Endodermal cell (in vitro differentiated cells): ENCODE measurements around the gene COL27A1. TPM values are rescaled to one million over a fixed set of nuclear protein-coding genes. Genes with fewer than 3 reads are reported as not detected.
A peak's percentile ranks its signal among the peaks of the same experiment; 100 is the strongest.

Source experiments
- DNase-seq: peaks from one replicate; pipeline ENCODE4 v3.0.0-alpha.2; 2017
- H3K27ac ChIP-seq: 2 replicates; pipeline ENCODE4 v1.5.1; 2013; ENCODE audit warnings: mild to moderate bottlenecking, low read depth, low read length, moderate library complexity
- H3K27me3 ChIP-seq: 2 replicates; pipeline ENCODE4 v1.6.1; 2013; ENCODE audit warnings: mild to moderate bottlenecking, low read length, moderate library complexity; ENCODE audit not compliant: insufficient read depth, control insufficient read depth, poor library complexity, severe bottlenecking
- H3K36me3 ChIP-seq: 2 replicates; pipeline ENCODE4 v1.7.0; 2013; ENCODE audit warnings: mild to moderate bottlenecking, low read length, moderate library complexity; ENCODE audit not compliant: control insufficient read depth, insufficient read depth
- H3K4me1 ChIP-seq: one replicate; pipeline ENCODE4 v1.7.0; 2013; ENCODE audit warnings: low read length; ENCODE audit not compliant: control insufficient read depth, insufficient read depth
- H3K4me3 ChIP-seq: 2 replicates; pipeline ENCODE4 v1.5.1; 2013; ENCODE audit warnings: mild to moderate bottlenecking, low read length, moderate library complexity
- H3K9ac ChIP-seq: 2 replicates; pipeline ENCODE4 v1.6.1; 2013; ENCODE audit warnings: mild to moderate bottlenecking, low read length, moderate library complexity; ENCODE audit not compliant: poor library complexity, severe bottlenecking; ENCODE audit errors: extremely low read depth
- H3K9me3 ChIP-seq: 2 replicates; pipeline ENCODE4 v1.6.1; 2013; ENCODE audit warnings: mild to moderate bottlenecking, low read length, moderate library complexity; ENCODE audit not compliant: control insufficient read depth
- H3K27ac Mint-ChIP-seq: 2 replicates; pipeline ENCODE4 v1.8.0; 2020; ENCODE audit warnings: mixed read lengths
- H3K27me3 Mint-ChIP-seq: 2 replicates; pipeline ENCODE4 v1.8.0; 2021; ENCODE audit warnings: mild to moderate bottlenecking, mixed read lengths; ENCODE audit not compliant: insufficient read depth
- H3K36me3 Mint-ChIP-seq: 2 replicates; pipeline ENCODE4 v1.8.0; 2020; ENCODE audit warnings: low read depth, mixed read lengths
- H3K4me1 Mint-ChIP-seq: 2 replicates; pipeline ENCODE4 v1.8.0; 2020; ENCODE audit warnings: mixed read lengths
- H3K4me3 Mint-ChIP-seq: 2 replicates; pipeline ENCODE4 v1.8.0; 2020; ENCODE audit warnings: mild to moderate bottlenecking, moderate library complexity, mixed read lengths
- H3K9me3 Mint-ChIP-seq: 2 replicates; pipeline ENCODE4 v1.8.0; 2020; ENCODE audit warnings: mild to moderate bottlenecking, mixed read lengths
- CTCF ChIP-seq: fragments of 200-600 bp; sonication (generic); conservative IDR thresholded peaks from 2 replicates; pipeline ENCODE4 v1.5.0; 2021; ENCODE audit warnings: antibody characterized with exemption, mild to moderate bottlenecking
- WGBS, 2 experiments: methylation state at CpG; one replicate each; pipeline versions ENCODE4 v1.1.5 to v1.1.7; 2013; ENCODE audit warnings: missing lambda C conversion rate in 2 of 2, mixed read lengths in 1 of 2; ENCODE audit not compliant: insufficient coverage in 1 of 2, insufficient read length in 1 of 2; 5-methylcytosine and 5-hydroxymethylcytosine counted together
- total RNA-seq, 2 donors: library from RNA; stranded (reverse); fragmentation: NEBNext Ultra II Directional in 1 of 2; extraction: Animal tissue kit (Norgen Biotek cat#: 25700) in 1 of 2; gene quantifications; 2 replicates in 1 of 2; 3 replicates in 1 of 2; pipeline ENCODE4 v1.2.1, GENCODE V29; 2021

COL27A1 gene
- total RNA-seq, 2 donors from 2014 or later, result 43.8 to 69.5 TPM

- Histone ChIP-seq H3K4me1 (no peaks in the 10 kb centered on the region), H3K27me3 (no peaks in the 10 kb centered on the region), H3K9ac (no peak overlapping the region), H3K9me3 (peaks cover 20% of the 10 kb centered on the region), H3K4me3 (no peak overlapping the region), H3K27ac (no peak overlapping the region), H3K36me3 (peaks cover 83% of the 10 kb centered on the region)
- H3K36me3 Mint-ChIP-seq, result peaks cover 44% of the 10 kb centered on the region
- H3K4me1 Mint-ChIP-seq, result no peaks in the 10 kb centered on the region
- 94 to 100% methylated on average over 1 to 2 of the region's 2 CpGs for WGBS, 2 experiments
- no peak overlapping the region for H3K27ac Mint-ChIP-seq
- DNase-seq, result no peak
- peaks cover 8% of the 10 kb centered on the region for H3K9me3 Mint-ChIP-seq
- TF ChIP-seq CTCF, result no peak
- no peak overlapping the region for H3K4me3 Mint-ChIP-seq
- H3K27me3 Mint-ChIP-seq, result no peaks in the 10 kb centered on the region
These were observed 29.5 kb downstream of the COL27A1 start for GRCh38 chr9:114184866-114185265.

- WGBS, 2 experiments, result 77 to 83% methylated on average over 5 to 11 of the region's 11 CpGs
- H3K36me3 Mint-ChIP-seq, result peaks cover 52% of the 10 kb centered on the region
- Histone ChIP-seq H3K27ac (no peak overlapping the region), H3K36me3 (peaks cover 83% of the 10 kb centered on the region), H3K27me3 (no peaks in the 10 kb centered on the region), H3K9me3 (peaks cover 22% of the 10 kb centered on the region), H3K9ac (no peak overlapping the region), H3K4me3 (no peak overlapping the region), H3K4me1 (no peaks in the 10 kb centered on the region)
- H3K4me3 Mint-ChIP-seq, result no peak overlapping the region
- H3K9me3 Mint-ChIP-seq, result peaks cover 14% of the 10 kb centered on the region
- no peak overlapping the region for H3K27ac Mint-ChIP-seq
- H3K27me3 Mint-ChIP-seq, result no peaks in the 10 kb centered on the region
- no peak for DNase-seq
- no peak for TF ChIP-seq CTCF
- no peaks in the 10 kb centered on the region for H3K4me1 Mint-ChIP-seq
These were observed 30.5 kb downstream of the COL27A1 start for GRCh38 chr9:114185570-114186490.

- Histone ChIP-seq H3K27me3 (no peaks in the 10 kb centered on the region), H3K4me3 (no peak overlapping the region), H3K36me3 (peaks cover 83% of the 10 kb centered on the region), H3K4me1 (no peaks in the 10 kb centered on the region), H3K27ac (no peak overlapping the region), H3K9ac (no peak overlapping the region), H3K9me3 (peaks cover 22% of the 10 kb centered on the region)
- no peaks in the 10 kb centered on the region for H3K27me3 Mint-ChIP-seq
- DNase-seq, result no peak
- peaks cover 16% of the 10 kb centered on the region for H3K9me3 Mint-ChIP-seq
- WGBS, 2 experiments, result 72 to 80% methylated on average over 4 to 5 of the region's 5 CpGs
- no peak overlapping the region for H3K27ac Mint-ChIP-seq
- no peaks in the 10 kb centered on the region for H3K4me1 Mint-ChIP-seq
- TF ChIP-seq CTCF, result peak; percentile 35
- H3K36me3 Mint-ChIP-seq, result peaks cover 60% of the 10 kb centered on the region
- H3K4me3 Mint-ChIP-seq, result no peak overlapping the region
These were observed 31.4 kb downstream of the COL27A1 start for GRCh38 chr9:114186605-114187289.
